ENCODE data around the gene COPS6.

GRCh38 chr7:100077205-100077604, 11.6 kb upstream of the COPS6 start:
- TF ChIP-seq, protein P1, sequence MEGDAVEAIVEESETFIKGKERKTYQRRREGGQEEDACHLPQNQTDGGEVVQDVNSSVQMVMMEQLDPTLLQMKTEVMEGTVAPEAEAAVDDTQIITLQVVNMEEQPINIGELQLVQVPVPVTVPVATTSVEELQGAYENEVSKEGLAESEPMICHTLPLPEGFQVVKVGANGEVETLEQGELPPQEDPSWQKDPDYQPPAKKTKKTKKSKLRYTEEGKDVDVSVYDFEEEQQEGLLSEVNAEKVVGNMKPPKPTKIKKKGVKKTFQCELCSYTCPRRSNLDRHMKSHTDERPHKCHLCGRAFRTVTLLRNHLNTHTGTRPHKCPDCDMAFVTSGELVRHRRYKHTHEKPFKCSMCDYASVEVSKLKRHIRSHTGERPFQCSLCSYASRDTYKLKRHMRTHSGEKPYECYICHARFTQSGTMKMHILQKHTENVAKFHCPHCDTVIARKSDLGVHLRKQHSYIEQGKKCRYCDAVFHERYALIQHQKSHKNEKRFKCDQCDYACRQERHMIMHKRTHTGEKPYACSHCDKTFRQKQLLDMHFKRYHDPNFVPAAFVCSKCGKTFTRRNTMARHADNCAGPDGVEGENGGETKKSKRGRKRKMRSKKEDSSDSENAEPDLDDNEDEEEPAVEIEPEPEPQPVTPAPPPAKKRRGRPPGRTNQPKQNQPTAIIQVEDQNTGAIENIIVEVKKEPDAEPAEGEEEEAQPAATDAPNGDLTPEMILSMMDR (IDR thresholded peaks at IDR 0.05), result no peak
- no peak for TF ChIP-seq POLR2A (IDR thresholded peaks at IDR 0.05)
